Putamen (tissue), 1 donor: ENCODE measurements around the gene ADAMTS17.
A peak's percentile ranks its signal among the peaks of the same experiment; 100 is the strongest.

ENCODE experiments used
- DNase-seq: peaks from one replicate; pipeline ENCODE4 v3.0.0-alpha.2; 2016; ENCODE audit warnings: low spot score

Gene ADAMTS17

DNA sequence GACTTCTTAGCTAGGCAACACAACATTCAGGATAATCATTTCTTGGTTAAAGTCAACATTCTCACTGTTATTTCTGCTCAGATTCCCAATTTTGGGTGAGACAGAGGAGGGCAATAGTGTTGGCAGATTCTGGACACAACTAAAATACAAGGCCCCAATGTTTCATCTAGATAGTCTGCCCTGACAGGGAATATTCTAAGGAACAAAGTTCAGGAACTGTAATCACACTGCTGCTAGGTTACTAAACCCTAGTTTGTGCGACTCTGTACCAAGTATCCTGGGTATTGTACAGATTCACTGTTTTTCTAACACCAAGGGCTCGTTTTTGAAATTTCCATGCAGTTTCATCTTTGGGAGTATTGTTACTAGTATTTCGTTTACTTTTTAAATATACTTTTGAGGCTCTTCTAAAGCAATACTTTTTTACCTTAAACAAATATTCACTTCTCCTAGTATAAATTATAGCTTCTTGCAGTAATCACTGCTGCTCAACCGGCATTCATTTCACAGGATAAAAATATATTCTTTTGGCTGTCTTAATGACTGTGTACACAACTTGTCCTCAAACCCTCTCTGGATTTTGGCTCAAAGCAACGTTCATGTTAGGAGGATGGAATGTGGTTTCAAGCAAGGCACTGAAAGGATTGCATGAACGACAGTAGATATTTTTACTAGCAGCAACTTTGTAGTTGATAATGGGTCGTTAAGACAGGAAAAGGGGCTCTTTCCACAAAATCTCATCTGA lies 167.4 kb downstream of the ADAMTS17 start:
- DNase-seq, result no peak

DNA sequence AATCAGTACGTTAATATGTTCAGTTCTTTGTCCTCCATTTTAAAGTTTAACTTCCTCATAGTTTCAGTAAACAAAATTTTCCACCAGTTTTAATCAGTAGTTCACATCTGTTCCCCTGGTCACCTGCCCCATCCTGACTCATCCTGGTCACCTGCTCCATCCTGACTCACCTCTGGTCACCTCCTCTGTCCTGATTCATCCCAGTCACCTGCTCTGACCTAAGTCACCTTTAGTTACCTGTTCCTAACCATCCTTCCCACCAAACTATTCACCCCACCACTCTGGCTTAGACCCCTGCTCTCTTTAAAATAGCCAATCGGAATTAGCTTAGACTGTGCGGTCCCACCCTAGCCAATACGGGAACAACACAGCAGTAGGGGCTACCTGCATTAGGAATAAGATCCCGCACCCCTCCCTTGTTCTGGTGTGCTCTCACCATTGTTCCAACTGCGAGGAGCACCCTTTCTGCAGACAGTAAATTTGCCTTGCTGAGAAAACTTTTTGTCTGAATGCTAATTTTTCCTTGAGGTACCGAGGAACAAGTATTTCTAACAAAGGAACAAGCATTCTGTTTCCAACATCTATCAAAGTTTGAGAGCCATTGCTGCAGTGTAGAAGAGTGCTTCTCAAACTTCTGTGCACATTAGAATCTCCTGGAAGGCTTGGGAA lies 169.3 kb downstream of the ADAMTS17 start:
- DNase-seq, result no peak

- no peak for DNase-seq
Measured at GRCh38 chr15:100171411-100171810, 170.4 kb downstream of the ADAMTS17 start.

GRCh38 chr15:100170291-100171210 lies 171.2 kb downstream of the ADAMTS17 start:
- DNase-seq, result no peak

DNA sequence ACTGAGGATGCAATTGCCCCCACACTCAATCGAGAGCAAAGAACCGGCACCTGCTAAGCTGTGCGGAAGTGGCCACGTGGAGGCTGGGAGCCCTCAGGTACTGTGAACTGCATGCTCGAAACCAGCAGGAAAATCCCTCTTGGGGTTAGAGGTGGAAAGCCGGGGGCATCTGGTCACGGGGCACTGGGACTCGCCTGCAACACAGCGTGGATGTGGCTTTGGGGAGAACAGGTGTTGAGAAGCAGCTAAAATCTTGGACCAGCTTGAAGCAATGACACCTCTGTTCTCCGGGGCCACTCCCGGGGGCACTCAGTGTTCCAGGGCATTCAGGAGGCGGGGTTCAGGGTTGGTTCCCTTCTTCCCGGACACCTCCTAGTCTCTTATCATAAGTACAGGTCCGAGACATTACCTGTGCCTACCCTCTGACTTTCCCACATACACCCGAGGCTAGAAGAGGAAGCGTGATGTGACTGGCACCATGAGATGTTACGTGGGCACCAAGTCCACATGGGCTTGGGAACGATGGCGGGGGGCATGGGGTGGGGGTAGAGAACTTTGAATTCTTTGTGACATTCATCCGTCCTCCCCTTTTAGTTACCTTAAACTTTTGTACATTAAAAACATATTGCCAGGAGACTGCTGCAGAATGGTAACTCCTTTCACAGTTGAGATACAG lies 172.0 kb downstream of the ADAMTS17 start:
- no peak for DNase-seq

GRCh38 chr15:100168787-100169186 lies 173.0 kb downstream of the ADAMTS17 start:
- no peak for DNase-seq

- peak; percentile 18 for DNase-seq
Measured at GRCh38 chr15:100167884-100168375, 173.8 kb downstream of the ADAMTS17 start.

DNA sequence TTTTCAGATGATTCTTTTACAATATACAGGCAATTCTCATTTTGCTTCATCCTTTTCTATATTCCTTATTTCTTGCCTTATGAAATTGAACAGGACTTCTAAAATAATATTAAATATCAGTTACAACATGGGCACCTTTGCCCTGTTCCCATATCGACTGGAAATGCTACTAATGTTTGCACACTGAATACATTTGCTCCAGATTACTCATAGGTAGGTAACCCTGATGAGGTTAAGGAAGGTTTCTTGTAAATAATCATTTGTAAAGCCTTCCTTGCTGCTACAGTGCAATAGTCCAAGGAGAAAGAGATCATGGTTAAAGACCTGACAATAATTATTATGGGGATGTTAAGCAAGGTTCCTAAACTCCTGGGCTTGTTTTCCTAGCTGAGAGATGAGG lies 175.5 kb downstream of the ADAMTS17 start:
- no peak for DNase-seq

GRCh38 chr15:100163961-100164360 lies 177.8 kb downstream of the ADAMTS17 start:
- no peak for DNase-seq

DNA sequence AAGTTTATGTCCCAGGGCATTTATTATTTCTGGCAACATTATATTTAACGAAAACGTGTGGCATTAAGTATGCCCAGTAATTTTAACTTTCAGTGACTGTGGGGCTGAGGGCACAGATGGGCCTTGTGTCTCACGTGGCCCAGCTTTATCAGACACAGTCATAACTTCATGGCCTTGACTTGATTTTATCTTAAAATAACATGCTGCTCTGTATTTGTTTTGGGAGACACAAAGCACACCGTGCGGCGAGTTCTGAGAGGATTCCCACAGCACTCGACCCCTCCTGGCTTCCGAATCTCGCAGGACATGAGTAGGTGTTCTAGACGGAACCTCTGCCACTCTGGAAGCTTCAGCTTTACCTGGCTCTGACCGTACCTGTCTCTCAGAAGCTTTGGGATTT lies 180.8 kb downstream of the ADAMTS17 start:
- no peak for DNase-seq

DNA sequence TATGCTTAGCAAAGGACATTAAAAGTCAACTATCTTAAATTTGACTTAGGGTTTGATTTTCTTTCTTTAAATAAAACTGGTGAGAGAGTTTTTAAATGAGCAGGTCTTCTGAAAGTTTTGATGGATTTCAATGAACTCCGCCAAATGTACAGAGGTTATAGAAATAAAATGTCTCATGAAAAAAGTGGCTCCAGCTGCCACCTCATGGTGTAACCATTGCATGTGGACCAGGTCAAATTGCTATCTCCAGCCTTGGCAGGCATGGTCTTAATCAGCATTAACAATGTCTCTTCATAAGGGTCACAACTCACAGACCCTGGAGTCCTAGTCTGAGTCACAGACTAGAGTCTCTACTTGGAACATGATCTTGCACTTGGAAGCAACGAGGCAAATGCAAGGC lies 182.3 kb downstream of the ADAMTS17 start:
- no peak for DNase-seq

- DNase-seq, result no peak
Measured at GRCh38 chr15:100158356-100158755, 183.4 kb downstream of the ADAMTS17 start.

- no peak for DNase-seq
Measured at GRCh38 chr15:100156201-100156600, 185.6 kb downstream of the ADAMTS17 start.

GRCh38 chr15:100154338-100154737 lies 187.4 kb downstream of the ADAMTS17 start:
- DNase-seq, result no peak

DNA sequence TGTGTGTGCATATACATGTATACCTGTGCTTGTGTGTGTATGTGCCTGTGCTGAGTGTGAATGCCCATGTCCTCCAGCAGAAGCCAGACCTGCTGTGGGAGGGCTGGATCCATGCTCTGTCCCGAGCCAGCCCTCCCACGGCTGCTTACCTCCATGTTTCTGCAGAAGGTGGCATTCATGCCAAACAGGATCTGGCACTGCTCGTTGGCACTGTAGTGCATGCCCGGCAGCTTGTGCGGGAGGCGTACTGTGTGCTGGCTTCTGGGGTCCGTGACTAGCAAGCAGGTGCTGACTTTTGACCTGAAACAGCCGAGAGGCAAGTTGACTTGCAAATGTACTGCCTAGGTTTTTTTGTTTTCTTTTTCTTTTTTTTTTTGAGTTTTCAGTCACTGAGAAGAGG lies 189.3 kb downstream of the ADAMTS17 start:
- DNase-seq, result no peak

DNA sequence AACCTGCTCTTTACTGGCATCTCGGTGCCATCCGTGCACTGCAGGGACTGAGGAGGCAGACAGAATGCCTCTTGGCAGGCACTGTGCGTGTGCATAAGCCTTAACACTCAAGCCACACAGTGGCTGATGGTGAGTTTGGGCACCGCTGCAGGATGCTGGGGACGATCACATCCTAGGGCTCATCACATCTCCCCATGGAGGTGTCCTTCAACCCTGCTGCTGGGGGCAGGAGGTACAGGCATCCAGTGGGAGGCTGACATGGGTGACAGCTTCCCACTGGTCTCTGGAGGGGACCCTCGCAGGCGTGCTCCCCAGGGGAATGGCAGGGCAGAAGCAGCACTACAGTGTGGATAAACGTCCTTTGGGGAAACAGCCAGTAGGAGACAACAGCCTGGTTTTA lies 190.9 kb downstream of the ADAMTS17 start:
- DNase-seq, result no peak

DNA sequence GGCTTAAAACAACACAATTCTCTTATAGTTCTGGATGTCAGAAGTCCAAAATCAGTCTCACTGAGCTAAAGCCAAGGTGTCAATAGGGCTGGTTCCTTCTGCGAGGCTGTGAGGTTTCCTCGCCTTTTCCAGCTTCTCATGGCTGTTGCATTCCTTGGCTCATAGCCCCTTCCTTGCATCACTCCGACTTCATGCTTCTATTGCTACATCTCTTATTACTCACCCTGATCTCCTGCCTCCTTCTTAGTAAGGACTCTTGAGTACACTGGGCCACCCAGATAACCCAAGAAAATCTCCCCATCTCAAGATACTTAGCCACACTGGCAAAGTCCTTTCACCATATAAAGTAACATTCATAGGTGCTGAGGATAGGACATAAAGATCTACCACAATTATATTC lies 193.9 kb downstream of the ADAMTS17 start:
- no peak for DNase-seq

DNA sequence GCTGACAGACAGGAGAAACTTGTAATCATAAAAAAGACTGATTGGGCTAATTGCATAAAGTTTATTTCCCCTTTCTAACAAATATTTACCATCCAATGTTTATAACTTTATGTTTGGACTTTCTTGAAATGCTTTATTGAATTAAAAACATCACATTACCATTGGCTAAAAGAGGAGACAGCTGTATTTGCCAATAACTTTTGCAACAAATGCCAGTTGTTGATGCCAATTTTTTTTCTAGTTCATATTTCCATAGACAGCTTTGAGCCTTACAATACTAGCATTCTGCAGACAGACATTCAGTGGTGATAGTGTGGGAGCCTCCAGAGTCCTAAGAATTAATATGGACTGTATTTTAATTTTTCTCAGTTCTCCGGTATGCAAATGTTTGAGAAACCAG lies 198.4 kb downstream of the ADAMTS17 start:
- DNase-seq, result no peak

DNA sequence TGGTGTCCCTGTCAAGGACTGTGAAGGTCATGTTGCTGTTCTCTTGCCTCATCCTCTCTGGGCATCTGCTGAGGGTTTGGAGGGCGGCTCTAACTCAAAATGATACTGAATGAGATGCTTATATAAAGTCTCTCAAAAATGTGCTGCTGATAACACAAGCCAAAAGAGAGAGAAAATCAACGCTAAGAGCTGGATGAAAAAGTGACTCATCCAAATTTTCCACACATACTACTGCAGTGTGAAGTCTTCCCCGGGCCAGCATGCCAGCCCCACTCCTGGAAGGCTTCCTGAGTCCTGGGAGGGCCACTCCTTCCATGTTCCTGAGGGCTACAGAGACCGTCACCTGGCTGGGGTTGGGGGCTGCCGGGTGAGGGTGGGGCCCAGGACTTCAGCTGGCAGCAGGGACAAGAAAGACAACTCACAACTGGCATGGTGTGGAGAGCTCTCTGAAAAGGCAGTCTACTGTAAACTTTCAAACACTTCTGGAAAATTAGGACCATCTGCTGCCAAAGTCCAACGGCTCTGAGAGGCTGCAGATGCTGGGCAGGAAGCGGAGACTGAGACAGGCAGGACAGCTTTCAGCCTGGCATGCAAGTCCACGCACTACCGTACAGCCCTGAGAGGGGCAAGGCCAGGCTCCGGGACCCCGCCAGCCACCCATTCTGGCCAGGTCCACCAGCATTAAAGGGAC lies 200.3 kb downstream of the ADAMTS17 start:
- DNase-seq, result no peak

GRCh38 chr15:100140527-100141308 lies 201.1 kb downstream of the ADAMTS17 start:
- peak; percentile 15 for DNase-seq
